Kidney (tissue), 14 donors: Measurements from ENCODE around the gene ALPP. TPM values are rescaled to one million over a fixed set of nuclear protein-coding genes. Genes with fewer than 3 reads are reported as not detected.
A peak's percentile ranks its signal among the peaks of the same experiment; 100 is the strongest.

Source experiments
- DNase-seq, 5 donors: peaks; one replicate each; pipeline ENCODE4 v3.0.0-alpha.2; 2013 to 2020
- FAIRE-seq: peaks from 2 replicates; lab custom pipeline; 2012; peaks lifted over from hg19 to GRCh38; lab: Jason Lieb, UNC
- H3K27ac ChIP-seq, 2 donors: one replicate each; pipeline ENCODE4 v1.7.0; 2013; ENCODE audit warnings: low read depth in 2 of 2, low read length in 2 of 2, inconsistent platforms in 1 of 2
- H3K27me3 ChIP-seq: one replicate; pipeline ENCODE4 v1.7.1; 2013; ENCODE audit warnings: low read length, inconsistent platforms; ENCODE audit not compliant: control insufficient read depth, insufficient read depth
- H3K36me3 ChIP-seq, 3 donors: one replicate each; pipeline versions ENCODE4 v1.7.0 to v1.7.1; 2013; ENCODE audit warnings: low read length in 3 of 3, control low read depth in 1 of 3, inconsistent platforms in 1 of 3; ENCODE audit not compliant: insufficient read depth in 3 of 3, control insufficient read depth in 2 of 3
- H3K4me1 ChIP-seq, 3 donors: one replicate each; pipeline versions ENCODE4 v1.7.0 to v1.7.1; 2013; ENCODE audit warnings: low read length in 3 of 3, inconsistent platforms in 1 of 3, low read depth in 1 of 3; ENCODE audit not compliant: control insufficient read depth in 2 of 3, insufficient read depth in 2 of 3
- H3K4me3 ChIP-seq, 3 donors: one replicate each; pipeline versions ENCODE4 v1.7.0 to v1.8.1; 2013; ENCODE audit warnings: low read length in 3 of 3, control low read depth in 1 of 3, inconsistent platforms in 1 of 3
- H3K9ac ChIP-seq, 3 donors: one replicate each; pipeline versions ENCODE4 v1.7.0 to v1.7.1; 2013; ENCODE audit warnings: low read length in 3 of 3, control low read depth in 1 of 3, inconsistent platforms in 1 of 3
- H3K9me3 ChIP-seq, 3 donors: one replicate each; pipeline versions ENCODE4 v1.7.0 to v1.7.1; 2013; ENCODE audit warnings: low read length in 3 of 3, control low read depth in 1 of 3, inconsistent platforms in 1 of 3; ENCODE audit not compliant: control insufficient read depth in 2 of 3, insufficient read depth in 1 of 3
- CTCF ChIP-seq: IDR thresholded peaks from 3 replicates; pipeline ENCODE4 v1.5.1; 2012; ENCODE audit warnings: mild to moderate bottlenecking, moderate library complexity, borderline replicate concordance; ENCODE audit not compliant: insufficient read depth; ENCODE audit errors: extremely low read depth
- intact Hi-C: fragments of 100-400 bp; cut with DNase I; formaldehyde crosslinking; loops from one replicate; pipeline ENCODE4 v1.11.1; 2022
- polyA plus RNA-seq: library from polyadenylated mRNA; stranded (reverse); fragments of 350-450 nt; fragmentation: Illumina TruSeq; extraction: RNeasy Lipid Tissue Mini Kit (QIAGEN cat#74804); gene quantifications from one replicate; pipeline ENCODE4 v1.2.3, GENCODE V29; 2014; ENCODE audit warnings: low read depth, low replicate concordance; ENCODE audit not compliant: insufficient read depth
- total RNA-seq: library from RNA; stranded (reverse); fragmentation: NEBNext Ultra II Directional; extraction: Animal tissue kit (Norgen Biotek cat#: 25700); gene quantifications from one replicate; pipeline ENCODE4 v1.2.1, GENCODE V29; 2021
- donor health status: control.
- donor health status: control.
- donor health status: control.
- donor health status: control.
- donor health status: control.
- donor health status: DM: yes; HTN: yes; CAD: no.
- donor health status: Normal renal cell carcinoma (clear cell type).

ALPP gene
- total and polyA plus RNA-seq, 2 donors from 2014 or later, result not detected

- intact Hi-C loops, result no loop called here
- no peak for TF ChIP-seq CTCF
- Histone ChIP-seq H3K27me3 (peaks cover 23% of the 10 kb centered on the region), H3K27ac (no peak overlapping the region), H3K4me3 (peak overlapping the region in 1 of 3 donors; percentile 21), H3K9ac (no peak overlapping the region), H3K36me3 (no peaks in the 10 kb centered on the region), H3K4me1 (peaks cover 0 to 15% (median 0%) of the 10 kb centered on the region in 3 donors), H3K9me3 (peaks cover 0 to 9% (median 0%) of the 10 kb centered on the region in 3 donors)
- peak in 2 of 5 donors; percentile 33 to 46 for DNase-seq
- FAIRE-seq, result no peak
Observed at GRCh38 chr2:232419245-232420072, 40.9 kb downstream of the ALPP start.

GRCh38 chr2:232420073-232420454 lies 41.5 kb downstream of the ALPP start:
- intact Hi-C loops, result no loop called here
- FAIRE-seq (no peak), DNase-seq (peak in 1 of 5 donors; percentile 51)
- Histone ChIP-seq H3K4me1 (peaks cover 0 to 15% (median 0%) of the 10 kb centered on the region in 3 donors), H3K27me3 (peaks cover 23% of the 10 kb centered on the region), H3K9ac (no peak overlapping the region), H3K4me3 (no peak overlapping the region), H3K9me3 (peaks cover 0 to 9% (median 0%) of the 10 kb centered on the region in 3 donors), H3K36me3 (no peaks in the 10 kb centered on the region), H3K27ac (no peak overlapping the region)
- no peak for TF ChIP-seq CTCF

GRCh38 chr2:232420463-232421188 lies 42.1 kb downstream of the ALPP start:
- intact Hi-C loops, result no loop called here
- Histone ChIP-seq H3K27me3 (peaks cover 23% of the 10 kb centered on the region), H3K27ac (no peak overlapping the region), H3K9ac (no peak overlapping the region), H3K4me1 (peaks cover 0 to 15% (median 0%) of the 10 kb centered on the region in 3 donors), H3K9me3 (peaks cover 0 to 9% (median 0%) of the 10 kb centered on the region in 3 donors), H3K36me3 (no peaks in the 10 kb centered on the region), H3K4me3 (no peak overlapping the region)
- DNase-seq (peak in 4 of 5 donors; percentile 58 to 74 (median 70)), FAIRE-seq (no peak)
- no peak for TF ChIP-seq CTCF
